ENCODE results near the gene CAPRIN1.

GRCh38 chr11:34149274-34149673 is 97.7 kb downstream of the CAPRIN1 start:
- TF ChIP-seq CTCF (IDR thresholded peaks at IDR 0.05; ENCODE audit: control extremely low read depth in 1 of 3, insufficient read depth in 1 of 3, low read depth in 1 of 3, low read length in 3 of 3) (no peak), FOSL1 (IDR thresholded peaks at IDR 0.05; ENCODE audit: insufficient read depth, low read depth, low read length) (no peak), TAF7 (optimal IDR thresholded peaks at IDR 0.05; ENCODE audit: borderline replicate concordance, low read depth, low read length) (no peak), EP300 (IDR thresholded peaks at IDR 0.05; ENCODE audit: borderline replicate concordance in 1 of 2, low read depth in 2 of 2, low read length in 2 of 2) (no peak), POLR2AphosphoS5 (IDR thresholded peaks at IDR 0.05; ENCODE audit: low read depth, low read length) (no peak)
